SK-N-SH treated with all-trans-retinoic acid at 6 μM for 48 hours (cell line): ENCODE results near the gene STK32B.

Source experiments
- ARNTL ChIP-seq: fragments of 450-650 bp; formaldehyde crosslinking; IDR thresholded peaks from 2 replicates; pipeline ENCODE4 v1.5.0; 2020; ENCODE audit warnings: low read depth, mild to moderate bottlenecking, moderate library complexity, borderline replicate concordance
- CREB5 ChIP-seq: fragments of 250-450 bp; sonication (Bioruptor Pico); IDR thresholded peaks from 2 replicates; pipeline ENCODE4 v1.5.1; 2020; ENCODE audit warnings: low read depth, mild to moderate bottlenecking, moderate library complexity
- GLIS3 ChIP-seq: fragments of 250-450 bp; sonication (Bioruptor Pico); IDR thresholded peaks from 2 replicates; pipeline ENCODE4 v1.5.0; 2020; ENCODE audit warnings: mild to moderate bottlenecking, moderate library complexity
- TOX ChIP-seq: fragments of 250-450 bp; sonication (Bioruptor Pico); IDR thresholded peaks from 2 replicates; pipeline ENCODE4 v1.8.0; 2021; ENCODE audit warnings: mild to moderate bottlenecking, moderate library complexity, borderline replicate concordance
- TSHZ2 ChIP-seq: fragments of 250-450 bp; sonication (Bioruptor Pico); IDR thresholded peaks from 2 replicates; pipeline ENCODE4 v1.5.0; 2020; ENCODE audit warnings: mild to moderate bottlenecking, moderate library complexity
- ZC3H10 ChIP-seq: fragments of 250-450 bp; sonication (Bioruptor Pico); IDR thresholded peaks from 2 replicates; pipeline ENCODE4 v1.5.1; 2021; ENCODE audit warnings: mild to moderate bottlenecking, moderate library complexity
- ZNF8 ChIP-seq: fragments of 450-650 bp; formaldehyde crosslinking; IDR thresholded peaks from 2 replicates; pipeline ENCODE4 v1.5.0; 2020; ENCODE audit warnings: mild to moderate bottlenecking, moderate library complexity
- TF ChIP-seq, protein P1 (sequence below): fragments of 250-450 bp; sonication (Bioruptor Pico); IDR thresholded peaks from 2 replicates; pipeline ENCODE4 v1.8.0; 2020; ENCODE audit warnings: mild to moderate bottlenecking, moderate library complexity, borderline replicate concordance

GRCh38 chr4:5465529-5465928 is 414.2 kb downstream of the STK32B start:
- TF ChIP-seq TOX (CRISPR knock-in tag) (no peak), TSHZ2 (CRISPR knock-in tag) (no peak), ZNF8 (no peak), CREB5 (CRISPR knock-in tag) (no peak), ZC3H10 (CRISPR knock-in tag) (no peak), GLIS3 (no peak), ARNTL (CRISPR knock-in tag) (no peak)
- TF ChIP-seq, protein P1, sequence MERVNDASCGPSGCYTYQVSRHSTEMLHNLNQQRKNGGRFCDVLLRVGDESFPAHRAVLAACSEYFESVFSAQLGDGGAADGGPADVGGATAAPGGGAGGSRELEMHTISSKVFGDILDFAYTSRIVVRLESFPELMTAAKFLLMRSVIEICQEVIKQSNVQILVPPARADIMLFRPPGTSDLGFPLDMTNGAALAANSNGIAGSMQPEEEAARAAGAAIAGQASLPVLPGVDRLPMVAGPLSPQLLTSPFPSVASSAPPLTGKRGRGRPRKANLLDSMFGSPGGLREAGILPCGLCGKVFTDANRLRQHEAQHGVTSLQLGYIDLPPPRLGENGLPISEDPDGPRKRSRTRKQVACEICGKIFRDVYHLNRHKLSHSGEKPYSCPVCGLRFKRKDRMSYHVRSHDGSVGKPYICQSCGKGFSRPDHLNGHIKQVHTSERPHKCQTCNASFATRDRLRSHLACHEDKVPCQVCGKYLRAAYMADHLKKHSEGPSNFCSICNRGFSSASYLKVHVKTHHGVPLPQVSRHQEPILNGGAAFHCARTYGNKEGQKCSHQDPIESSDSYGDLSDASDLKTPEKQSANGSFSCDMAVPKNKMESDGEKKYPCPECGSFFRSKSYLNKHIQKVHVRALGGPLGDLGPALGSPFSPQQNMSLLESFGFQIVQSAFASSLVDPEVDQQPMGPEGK (CRISPR knock-in tag) = no peak
